GM23248 (cell line): Measurements from ENCODE around the gene RCC2. TPM values are rescaled to one million over a fixed set of nuclear protein-coding genes. Genes with fewer than 3 reads are reported as not detected.

Source experiments
- DNase-seq: peaks from one replicate; pipeline ENCODE4 v3.0.0-alpha.2; 2015
- H2AFZ ChIP-seq: fragments of 200-600 bp; sonication (generic); 2 replicates; pipeline ENCODE4 v1.6.1; 2016; ENCODE audit warnings: antibody characterized with exemption
- H3F3A ChIP-seq: fragments of 200-600 bp; sonication (generic); 2 replicates; pipeline ENCODE4 v1.6.1; 2016; ENCODE audit warnings: mild to moderate bottlenecking, antibody characterized with exemption, mixed run types; ENCODE audit not compliant: insufficient read depth
- H3K27ac ChIP-seq: fragments of 200-600 bp; sonication (generic); 2 replicates; pipeline ENCODE4 v1.5.1; 2016; ENCODE audit warnings: mild to moderate bottlenecking
- H3K27me3 ChIP-seq: fragments of 200-600 bp; sonication (generic); replicated peaks from 2 replicates; pipeline ENCODE4 v1.6.1; 2016; ENCODE audit warnings: mild to moderate bottlenecking; ENCODE audit not compliant: insufficient read depth
- H3K36me3 ChIP-seq: fragments of 200-600 bp; sonication (generic); 2 replicates; pipeline ENCODE4 v1.6.1; 2016; ENCODE audit warnings: low read depth, mild to moderate bottlenecking
- H3K4me1 ChIP-seq: fragments of 200-600 bp; sonication (generic); 2 replicates; pipeline ENCODE4 v1.6.1; 2016; ENCODE audit warnings: mild to moderate bottlenecking; ENCODE audit not compliant: insufficient read depth
- H3K4me2 ChIP-seq: fragments of 200-600 bp; sonication (generic); one replicate; pipeline ENCODE4 v1.6.1; 2016; ENCODE audit warnings: mild to moderate bottlenecking; ENCODE audit not compliant: unreplicated experiment
- H3K4me3 ChIP-seq: fragments of 200-600 bp; sonication (generic); 2 replicates; pipeline ENCODE4 v1.5.1; 2016; ENCODE audit warnings: mild to moderate bottlenecking
- H3K79me2 ChIP-seq: fragments of 200-600 bp; sonication (generic); 2 replicates; pipeline ENCODE4 v1.6.1; 2016; ENCODE audit warnings: mild to moderate bottlenecking; ENCODE audit not compliant: insufficient read depth
- H3K9ac ChIP-seq: fragments of 200-600 bp; sonication (generic); 2 replicates; pipeline ENCODE4 v1.6.1; 2016; ENCODE audit warnings: mild to moderate bottlenecking
- H3K9me2 ChIP-seq: fragments of 200-600 bp; sonication (generic); 2 replicates; pipeline ENCODE4 v1.6.1; 2016; ENCODE audit warnings: mixed run types, mild to moderate bottlenecking, moderate library complexity; ENCODE audit not compliant: insufficient read depth
- H3K9me3 ChIP-seq: fragments of 200-600 bp; sonication (generic); one replicate; pipeline ENCODE4 v1.6.1; 2017; ENCODE audit warnings: low read depth
- H4K20me1 ChIP-seq: fragments of 200-600 bp; sonication (generic); 2 replicates; pipeline ENCODE4 v1.6.0; 2016; ENCODE audit not compliant: insufficient read depth
- EZH2 ChIP-seq: fragments of 200-600 bp; sonication (generic); IDR thresholded peaks from 2 replicates; pipeline ENCODE4 v1.6.1; 2018; ENCODE audit warnings: antibody characterized with exemption, mild to moderate bottlenecking; ENCODE audit not compliant: insufficient read depth, poor library complexity, severe bottlenecking
- EZH2phosphoT487 ChIP-seq: fragments of 200-600 bp; sonication (generic); IDR thresholded peaks from 2 replicates; pipeline ENCODE4 v1.6.1; 2018; ENCODE audit warnings: antibody characterized with exemption, moderate library complexity, mild to moderate bottlenecking, low read depth; ENCODE audit not compliant: insufficient read depth
- WGBS, 2 experiments: methylation state at CpG; one replicate each; pipeline ENCODE4 v1.1.6; 2015 to 2017; ENCODE audit warnings: low lambda C conversion rate in 2 of 2, low coverage in 1 of 2; ENCODE audit errors: missing lambda C conversion rate in 2 of 2; 5-methylcytosine and 5-hydroxymethylcytosine counted together
- in situ Hi-C: fragments of 300-500 bp; cut with MboI; formaldehyde crosslinking; loops from 2 replicates; pipeline ENCODE4 v1.15.0; 2020
- polyA plus RNA-seq: library from polyadenylated mRNA; unstranded; fragments of >200 nt; fragmentation: Nextera tagmentation; extraction: Ambion mirVana; gene quantifications from 2 replicates; pipeline ENCODE4 v1.2.1, GENCODE V29; 2016
- total RNA-seq: library from RNA; depleted of rRNA; stranded (reverse); fragments of >200 nt; shearing (Covaris generic); gene quantifications from 2 replicates; pipeline ENCODE4 v1.2.3, GENCODE V29; 2014

RCC2 gene
- total and polyA plus RNA-seq, 2 experiments from 2014 or later = 10.9 to 38.3 TPM

DNA sequence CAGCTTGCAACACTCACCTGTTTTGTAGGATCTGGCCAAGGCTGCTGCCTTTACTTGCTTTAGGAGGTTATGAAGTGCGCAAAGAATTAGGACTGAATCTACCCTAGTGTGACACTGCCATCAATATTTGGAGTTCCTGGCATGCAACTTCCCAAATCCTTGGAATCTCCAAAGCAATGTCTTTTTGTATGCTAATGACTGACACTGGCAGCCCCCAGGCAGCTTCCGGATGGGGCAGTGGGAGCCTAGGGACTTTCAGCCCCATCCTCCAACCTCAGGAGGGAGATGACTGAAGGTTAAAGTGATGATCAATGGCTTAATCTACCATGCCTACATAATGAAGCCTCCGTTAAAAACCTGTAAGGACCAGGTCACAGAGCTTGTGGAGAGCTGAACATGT lies 5.5 kb downstream of the RCC2 start:
- in situ Hi-C loops = no loop called here
- WGBS, 2 experiments = 76 to 79% methylated on average over 3 of the region's 3 CpGs
- H3F3A ChIP-seq = peaks cover under 1% of the 10 kb centered on the region; the same call in 1 of the 2 replicates
- no peaks in the 10 kb centered on the region for H3K27me3 ChIP-seq
- H3K4me1 ChIP-seq = peaks cover 6% of the 10 kb centered on the region; the same call in 1 of the 2 replicates
- no peak overlapping the region for H3K9ac ChIP-seq
- no peak overlapping the region for H3K27ac ChIP-seq
- TF ChIP-seq EZH2phosphoT487 (no peak), EZH2 (no peak)
- H3K79me2 ChIP-seq = peaks cover 89% of the 10 kb centered on the region
- H2AFZ ChIP-seq = no peak overlapping the region
- H3K36me3 ChIP-seq = peaks cover 6% of the 10 kb centered on the region; the same call in 1 of the 2 replicates
- DNase-seq = no peak
- H3K9me2 ChIP-seq = no peaks in the 10 kb centered on the region
- H3K4me2 ChIP-seq = no peak overlapping the region
- H3K4me3 ChIP-seq = no peak overlapping the region
- 0 out of 2 replicates have a peak, but pooled peaks cover under 1% of the 10 kb centered on the region for H4K20me1 ChIP-seq
- no peaks in the 10 kb centered on the region for H3K9me3 ChIP-seq

DNA sequence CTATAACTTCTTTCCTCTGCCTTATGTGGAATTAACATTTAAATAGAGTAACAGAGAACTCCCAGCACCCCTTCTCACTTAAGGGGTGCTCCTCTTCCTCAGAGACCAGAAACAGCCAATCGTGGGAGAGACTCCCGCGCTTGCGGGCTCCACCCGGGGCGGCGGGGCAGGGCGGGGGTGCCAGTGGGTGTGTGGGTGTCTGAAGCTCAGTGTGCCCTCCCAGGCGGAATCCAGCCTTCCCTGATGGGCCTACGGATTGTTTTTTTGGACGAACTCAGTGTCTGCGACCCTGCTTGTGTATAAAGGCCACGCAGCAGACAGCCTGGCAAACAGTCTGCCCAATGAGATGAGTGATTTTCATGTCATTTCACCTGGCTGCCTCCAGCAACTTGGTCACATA lies 6.2 kb downstream of the RCC2 start:
- no peak for DNase-seq
- Histone ChIP-seq H3K4me2 (no peak overlapping the region), H3K79me2 (peaks cover 90% of the 10 kb centered on the region), H3K9ac (no peak overlapping the region), H2AFZ (no peak overlapping the region), H3K4me1 (peaks cover 6% of the 10 kb centered on the region; the same call in 1 of the 2 replicates), H3K27ac (no peak overlapping the region), H3F3A (no peaks in the 10 kb centered on the region), H3K9me2 (no peaks in the 10 kb centered on the region), H3K4me3 (no peak overlapping the region), H4K20me1 (peaks cover 8% of the 10 kb centered on the region; the same call in 1 of the 2 replicates), H3K36me3 (peaks cover 13% of the 10 kb centered on the region; the same call in 1 of the 2 replicates), H3K27me3 (no peaks in the 10 kb centered on the region), H3K9me3 (no peaks in the 10 kb centered on the region)
- TF ChIP-seq EZH2phosphoT487 = no peak
- no peak for TF ChIP-seq EZH2
- 90 to 94% methylated on average over 10 to 13 of the region's 13 CpGs for WGBS, 2 experiments
- in situ Hi-C loops = no loop called here

DNA sequence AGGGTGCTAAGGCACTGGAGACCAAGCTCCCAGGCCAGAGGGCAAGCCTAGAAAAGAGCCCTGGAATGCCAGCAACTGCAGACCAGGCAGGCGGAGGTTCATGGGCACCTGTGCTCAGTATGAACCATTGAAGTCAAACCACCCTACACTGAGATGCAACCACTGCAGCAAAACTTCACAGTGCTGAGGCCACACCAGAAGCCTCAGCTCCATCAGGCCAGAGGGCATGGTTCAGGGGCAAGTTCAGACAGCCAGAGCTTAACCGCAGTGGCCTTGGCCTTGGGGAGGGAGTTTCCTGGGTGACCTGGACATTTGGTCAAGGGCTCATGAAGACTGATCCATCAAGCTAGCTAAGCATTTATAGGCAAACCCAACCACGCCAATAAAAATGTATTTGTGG lies 7.1 kb downstream of the RCC2 start:
- Histone ChIP-seq H3K9ac (no peak overlapping the region), H3K36me3 (peaks cover 16% of the 10 kb centered on the region; the same call in 1 of the 2 replicates), H3K4me2 (no peak overlapping the region), H4K20me1 (peaks cover 10% of the 10 kb centered on the region; the same call in 1 of the 2 replicates), H3K4me1 (peaks cover 6% of the 10 kb centered on the region; the same call in 1 of the 2 replicates), H3K79me2 (peaks cover 98% of the 10 kb centered on the region), H3K27me3 (no peaks in the 10 kb centered on the region), H3K4me3 (no peak overlapping the region), H3F3A (no peaks in the 10 kb centered on the region), H3K9me3 (no peaks in the 10 kb centered on the region), H2AFZ (no peak overlapping the region), H3K27ac (no peak overlapping the region), H3K9me2 (no peaks in the 10 kb centered on the region)
- WGBS, 2 experiments = 94 to 96% methylated on average over 3 of the region's 3 CpGs
- DNase-seq = no peak
- TF ChIP-seq EZH2phosphoT487 (no peak), EZH2 (no peak)
- in situ Hi-C loops = no loop called here

DNA sequence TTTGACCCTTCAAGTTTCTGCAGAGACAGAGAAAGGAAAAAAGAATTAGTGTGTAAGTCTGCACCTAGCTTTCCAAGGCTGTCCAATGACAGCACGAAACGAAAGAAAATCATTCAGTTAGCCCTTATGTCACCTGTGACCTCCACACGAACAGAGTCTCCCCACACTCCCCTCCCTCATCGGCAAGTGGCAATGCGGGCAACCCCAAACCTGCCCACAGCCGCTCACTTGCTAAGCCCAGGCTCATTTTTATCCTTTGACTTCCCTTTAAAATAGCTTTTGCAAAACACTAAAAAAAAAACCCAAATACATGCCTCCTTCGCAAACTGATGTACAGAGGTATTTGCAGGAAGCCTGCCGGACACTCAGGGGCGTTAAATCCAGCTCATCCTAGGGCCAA lies 10.3 kb downstream of the RCC2 start:
- peaks cover 10% of the 10 kb centered on the region; the same call in 1 of the 2 replicates for H4K20me1 ChIP-seq

More for the DNA sequence above, 10.3 kb downstream of the RCC2 start:
- Histone ChIP-seq H3K27me3 (no peaks in the 10 kb centered on the region), H3K4me1 (no peaks in the 10 kb centered on the region), H3K9me2 (no peaks in the 10 kb centered on the region), H3K9ac (no peak overlapping the region), H3K4me3 (no peak overlapping the region), H3K27ac (no peak overlapping the region), H2AFZ (no peak overlapping the region), H3F3A (no peaks in the 10 kb centered on the region), H3K36me3 (peaks cover 34% of the 10 kb centered on the region; the same call in 1 of the 2 replicates), H3K79me2 (peaks cover 89% of the 10 kb centered on the region), H3K4me2 (no peak overlapping the region), H3K9me3 (no peaks in the 10 kb centered on the region)
- in situ Hi-C loops = no loop called here
- DNase-seq = no peak
- TF ChIP-seq EZH2phosphoT487 (no peak), EZH2 (no peak)
- WGBS, 2 experiments = 96 to 97% methylated on average over 9 of the region's 9 CpGs
